SK-N-MC (cell line): ENCODE results near the gene SPDYE6.

Experiments
- EZH2 ChIP-seq: fragments of 200-600 bp; sonication (generic); IDR thresholded peaks from one replicate; pipeline ENCODE4 v1.6.1; 2017; ENCODE audit warnings: antibody characterized with exemption
- FOXP2 ChIP-seq: optimal IDR thresholded peaks from 2 replicates; pipeline ENCODE3; 2011; ENCODE audit warnings: mild to moderate bottlenecking, moderate library complexity; ENCODE audit not compliant: insufficient read depth; ENCODE audit errors: extremely low read length, control extremely low read depth
- POLR2AphosphoS5 ChIP-seq: IDR thresholded peaks from 2 replicates; pipeline ENCODE4 v1.6.1; 2012; ENCODE audit warnings: mild to moderate bottlenecking, low read depth, low read length, borderline replicate concordance

DNA sequence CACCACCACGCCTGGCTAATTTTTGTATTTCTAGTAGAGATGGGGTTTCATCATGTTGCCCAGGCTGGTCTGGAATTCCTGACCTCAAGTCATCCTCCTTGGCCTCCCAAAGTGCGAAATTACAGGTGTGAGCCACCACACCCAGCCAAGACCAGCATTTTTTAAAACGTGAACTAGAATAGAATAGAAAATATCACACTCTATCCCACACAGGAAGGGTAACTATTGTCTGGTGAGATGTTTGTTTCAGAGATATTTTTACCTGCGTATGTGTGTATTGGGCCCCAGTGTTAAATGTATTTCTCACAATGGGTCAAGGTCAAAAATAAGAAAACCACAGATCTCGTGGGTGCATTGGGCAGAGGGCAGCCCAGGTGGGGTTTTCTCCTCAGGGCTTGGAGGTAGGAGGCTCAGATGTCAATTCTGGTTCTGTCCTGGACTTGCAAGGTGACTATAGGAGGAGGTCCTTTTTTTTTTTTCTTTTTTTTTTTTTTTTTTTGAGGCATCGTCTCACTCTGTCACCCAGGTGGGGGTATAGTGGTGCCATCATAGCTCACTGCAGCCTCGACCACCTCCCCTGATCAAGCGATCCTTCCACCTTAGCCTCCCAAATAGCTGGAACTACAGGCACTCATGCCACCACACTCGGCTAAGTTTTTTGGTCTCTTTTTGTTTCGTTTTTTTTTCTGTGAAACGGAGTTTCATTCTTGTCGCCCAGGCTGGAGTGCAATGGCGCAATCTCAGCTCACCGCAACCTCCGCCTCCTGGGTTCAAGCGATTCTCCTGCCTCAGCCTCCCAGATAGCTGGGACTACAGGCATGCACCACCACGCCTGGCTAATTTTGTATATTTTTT lies 50.6 kb downstream of the SPDYE6 start:
- no peak for TF ChIP-seq EZH2
- TF ChIP-seq POLR2AphosphoS5 = no peak
- TF ChIP-seq FOXP2 = no peak
